Stimulated activated CD4-positive, alpha-beta T cell treated with anti-CD3 and anti-CD28 coated beads, Interleukin-15, amount 100 ng/mL, for 48 hours (primary cell): ENCODE data around the gene KCTD2.
"Not testable (repeated sequence)": the region's sequence is repeated elsewhere in the genome, so short reads cannot be mapped to it uniquely, and the experiment has no call there.

Experiments used
- DNase-seq, 2 donors: peaks; one replicate each; pipeline ENCODE4 v3.0.0-alpha.2; 2020; ENCODE audit warnings: low read depth in 2 of 2

The KCTD2 gene, protein sequence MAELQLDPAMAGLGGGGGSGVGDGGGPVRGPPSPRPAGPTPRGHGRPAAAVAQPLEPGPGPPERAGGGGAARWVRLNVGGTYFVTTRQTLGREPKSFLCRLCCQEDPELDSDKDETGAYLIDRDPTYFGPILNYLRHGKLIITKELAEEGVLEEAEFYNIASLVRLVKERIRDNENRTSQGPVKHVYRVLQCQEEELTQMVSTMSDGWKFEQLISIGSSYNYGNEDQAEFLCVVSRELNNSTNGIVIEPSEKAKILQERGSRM

DNA sequence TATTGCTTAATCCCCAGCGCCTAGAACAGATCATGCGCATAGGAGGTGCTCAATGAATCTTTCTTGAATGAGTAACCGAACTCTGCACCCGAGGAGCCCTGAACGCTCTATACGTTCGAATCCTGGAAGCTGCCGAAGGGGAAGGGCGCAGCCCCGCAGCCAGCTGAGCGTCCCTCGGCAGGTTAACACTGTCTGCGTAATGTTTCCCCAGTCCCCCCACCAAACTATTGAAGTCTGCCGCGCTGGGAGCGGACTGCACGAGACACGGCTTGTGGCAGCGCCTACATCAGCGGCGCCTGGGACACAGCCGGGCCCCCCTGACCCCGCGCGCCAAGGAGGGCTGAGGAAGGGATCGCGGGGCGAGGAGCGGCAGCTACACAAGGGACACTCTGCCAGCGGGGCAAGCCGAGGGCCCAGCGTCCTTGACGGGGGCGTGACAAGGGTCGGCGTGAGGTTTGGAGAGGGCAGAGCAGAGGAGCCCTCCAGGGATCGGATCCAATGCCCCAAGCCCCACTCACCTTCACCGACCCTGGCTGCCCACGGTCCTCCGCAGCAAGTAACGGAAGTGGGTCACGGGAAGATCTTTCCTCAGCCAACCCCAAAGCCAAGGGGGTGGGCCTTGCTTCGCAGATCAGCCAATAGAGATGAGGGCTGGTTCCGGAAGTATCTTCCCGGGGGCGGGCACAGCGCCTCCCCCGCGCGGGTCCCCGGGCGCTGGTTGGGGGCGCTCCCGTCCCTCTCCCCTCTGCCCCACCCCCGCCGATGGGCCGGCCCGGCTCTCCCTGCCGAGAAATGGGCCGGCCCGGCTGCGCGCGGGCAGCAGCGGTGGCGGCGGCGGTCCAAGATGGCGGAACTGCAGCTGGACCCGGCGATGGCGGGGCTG is at the start of gene KCTD2, which contains the start of gene ATP5PD:
TSS of gene KCTD2 (plus strand) at position 819 of the 883 bp plus-strand sequence. CDS start at position 845, 26 bp downstream.
TSS of gene ATP5PD (minus strand) at position 563 of the 883 bp plus-strand sequence. CDS start 4,319 bp downstream, outside the sequence.
- peak; percentile 90 to 94 for DNase-seq

DNA sequence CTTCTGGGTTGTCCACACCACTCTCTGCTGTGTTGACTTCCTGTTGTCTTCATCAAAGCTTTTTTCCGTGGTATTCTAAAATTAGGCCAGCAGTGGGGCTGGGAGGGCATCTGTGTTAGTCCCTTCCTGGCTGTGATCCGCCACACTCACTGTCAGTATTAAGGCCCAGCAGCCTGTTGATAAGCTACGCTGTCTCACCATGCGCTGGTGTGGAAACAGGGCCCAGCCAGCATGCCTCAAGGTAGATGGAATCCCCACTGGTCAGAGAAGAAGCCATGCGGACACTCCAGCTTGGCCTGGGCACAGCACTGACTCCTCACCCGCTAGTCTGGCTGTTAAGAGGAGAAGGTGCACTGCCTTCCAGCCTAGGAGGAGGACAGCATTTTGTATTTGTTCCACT is 48.2 kb upstream of the KCTD2 start:
- DNase-seq, result no peak

DNA sequence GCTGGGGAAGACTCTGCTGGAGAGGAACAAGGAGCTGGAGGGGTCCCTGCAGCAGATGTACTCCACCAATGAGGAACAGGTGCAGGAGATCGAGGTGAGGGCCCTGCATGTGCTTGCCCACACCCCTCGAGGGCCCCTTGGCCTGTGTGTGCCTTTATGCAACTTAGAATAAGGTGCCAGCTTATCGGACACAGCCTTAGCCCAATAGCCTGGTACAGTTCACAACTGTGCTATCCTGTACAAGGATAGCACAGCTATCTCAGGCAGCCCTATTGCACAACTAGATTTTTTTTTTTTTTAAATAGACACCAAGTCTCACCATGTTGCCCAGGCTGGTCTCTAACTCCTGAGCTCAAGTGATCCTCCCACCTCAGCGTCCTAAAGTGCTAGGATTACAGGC is 47.5 kb upstream of the KCTD2 start:
- no peak for DNase-seq

DNA sequence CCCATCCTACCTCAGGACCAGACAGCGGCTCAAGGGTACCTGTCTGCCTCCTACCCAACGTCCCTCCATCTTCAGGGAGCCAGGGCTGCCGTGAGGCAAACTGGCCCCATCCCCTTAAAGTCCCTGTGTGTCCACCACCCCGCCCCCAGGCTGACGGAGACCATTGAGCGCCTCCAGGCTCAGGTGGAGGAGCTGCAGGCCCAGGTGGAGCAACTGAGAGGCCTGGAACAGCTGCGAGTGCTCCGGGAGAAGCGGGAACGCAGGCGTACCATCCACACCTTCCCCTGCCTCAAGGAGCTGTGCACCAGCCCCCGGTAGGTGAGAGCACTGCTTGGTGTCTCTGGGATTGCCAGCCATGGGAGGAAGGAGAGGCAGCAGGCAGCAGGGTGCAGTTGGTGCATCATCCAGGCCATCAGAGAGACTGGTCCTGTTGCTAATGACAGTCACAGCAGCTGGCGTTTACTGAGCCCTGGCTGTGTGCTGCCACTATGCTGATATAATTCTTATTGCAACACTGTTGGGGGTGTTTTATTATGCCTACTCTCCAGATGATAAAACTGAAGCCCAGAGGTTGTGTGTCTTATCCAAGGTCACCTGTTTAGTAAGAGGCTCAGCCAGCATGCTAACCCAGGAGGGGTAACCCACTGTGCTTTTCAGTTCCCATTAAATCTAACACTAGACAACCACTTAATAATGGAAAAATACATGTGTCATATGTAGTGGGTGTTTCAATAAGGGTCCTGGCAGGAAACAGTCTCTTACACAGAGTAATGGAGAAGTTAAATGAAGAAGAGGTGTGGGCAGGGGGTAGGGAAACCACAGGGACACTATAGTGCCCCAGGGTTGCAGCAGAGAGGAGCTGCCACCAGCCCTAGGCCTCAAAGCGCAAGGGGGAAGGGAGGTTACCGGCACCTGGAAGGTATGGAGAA is 44.8 kb upstream of the KCTD2 start:
- no peak for DNase-seq

DNA sequence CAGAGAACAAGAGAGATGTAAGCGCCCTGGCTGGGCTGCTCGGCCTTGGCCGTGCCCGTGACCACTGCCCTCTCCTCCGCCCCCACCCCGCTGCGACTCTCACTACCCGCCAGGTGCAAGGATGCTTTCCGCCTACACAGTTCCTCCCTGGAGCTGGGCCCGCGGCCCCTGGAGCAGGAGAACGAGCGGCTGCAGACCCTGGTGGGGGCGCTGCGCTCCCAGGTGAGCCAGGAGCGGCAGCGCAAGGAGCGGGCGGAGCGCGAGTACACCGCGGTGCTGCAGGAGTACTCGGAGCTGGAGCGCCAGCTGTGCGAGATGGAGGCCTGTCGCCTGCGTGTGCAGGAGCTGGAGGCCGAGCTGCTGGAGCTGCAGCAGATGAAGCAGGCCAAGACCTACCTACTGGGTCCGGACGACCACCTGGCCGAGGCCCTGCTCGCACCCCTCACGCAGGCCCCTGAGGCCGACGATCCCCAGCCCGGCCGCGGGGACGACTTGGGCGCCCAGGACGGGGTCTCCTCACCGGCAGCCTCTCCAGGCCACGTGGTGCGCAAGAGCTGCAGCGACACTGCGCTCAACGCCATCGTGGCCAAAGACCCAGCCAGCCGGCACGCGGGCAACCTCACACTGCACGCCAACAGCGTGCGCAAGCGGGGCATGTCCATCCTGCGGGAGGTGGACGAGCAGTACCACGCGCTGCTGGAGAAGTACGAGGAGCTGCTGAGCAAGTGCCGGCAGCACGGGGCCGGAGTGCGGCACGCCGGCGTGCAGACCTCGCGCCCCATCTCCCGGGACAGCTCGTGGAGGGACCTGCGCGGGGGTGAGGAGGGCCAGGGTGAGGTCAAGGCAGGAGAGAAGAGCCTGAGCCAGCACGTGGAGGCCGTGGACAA is 43.7 kb upstream of the KCTD2 start:
- no peak for DNase-seq

DNA sequence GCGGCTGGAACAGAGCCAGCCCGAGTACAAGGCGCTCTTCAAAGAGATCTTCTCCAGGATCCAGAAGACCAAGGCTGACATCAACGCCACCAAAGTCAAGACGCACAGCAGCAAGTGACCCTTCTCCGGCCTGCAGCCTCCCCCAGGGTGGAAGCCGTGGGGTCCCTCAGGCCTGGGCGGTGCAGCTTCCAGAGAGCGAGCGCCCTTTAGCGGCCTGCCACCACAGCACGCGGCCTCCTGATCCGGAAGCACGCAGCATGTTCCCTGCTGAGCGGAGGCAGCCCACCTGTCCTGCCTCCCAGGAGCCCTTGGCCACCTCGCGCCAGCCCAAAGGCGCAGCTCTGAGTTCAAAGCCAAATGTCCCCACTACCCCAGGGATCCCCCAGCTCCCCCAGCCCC is 43.1 kb upstream of the KCTD2 start:
- DNase-seq, result no peak

DNA sequence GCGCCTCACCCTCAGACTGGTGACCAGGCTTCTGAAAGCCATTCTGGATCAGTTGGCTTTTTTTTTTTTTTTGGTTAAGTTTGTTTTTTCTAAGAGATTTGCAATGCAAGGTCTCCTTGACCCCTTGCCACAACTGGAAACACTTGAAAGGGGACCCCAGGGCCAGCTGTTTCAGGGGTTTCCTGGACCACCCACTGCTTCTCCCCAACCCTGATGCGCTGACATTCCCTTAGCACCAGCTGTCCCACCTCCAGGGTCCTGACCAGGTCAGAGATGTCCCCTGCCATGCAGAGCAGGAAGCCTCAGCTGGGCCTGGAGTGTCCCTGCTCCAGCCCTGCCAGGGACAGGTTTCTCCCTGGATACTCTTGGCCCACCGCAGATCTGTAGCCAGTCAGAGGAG is 42.7 kb upstream of the KCTD2 start:
- no peak for DNase-seq

DNA sequence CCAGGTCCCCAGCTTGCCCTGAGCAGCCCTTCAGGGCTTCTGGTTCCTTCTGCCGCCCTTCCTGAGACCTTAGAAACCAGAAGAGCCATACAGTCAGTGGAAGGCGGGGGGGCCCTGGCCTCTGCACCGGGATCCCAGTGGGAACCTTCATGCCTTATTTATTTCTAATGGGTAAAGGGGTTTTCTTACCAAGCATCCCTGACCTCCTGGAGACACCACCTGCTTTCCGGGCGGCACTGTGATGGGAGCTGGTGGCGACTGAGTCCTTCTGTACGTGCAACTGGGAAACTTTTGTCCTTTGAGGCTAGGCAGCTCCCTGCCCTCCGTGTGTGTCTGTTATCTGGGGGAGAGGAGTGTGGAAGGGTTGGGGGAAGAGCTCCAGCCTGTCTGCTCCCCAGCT is 41.7 kb upstream of the KCTD2 start:
- no peak for DNase-seq

DNA sequence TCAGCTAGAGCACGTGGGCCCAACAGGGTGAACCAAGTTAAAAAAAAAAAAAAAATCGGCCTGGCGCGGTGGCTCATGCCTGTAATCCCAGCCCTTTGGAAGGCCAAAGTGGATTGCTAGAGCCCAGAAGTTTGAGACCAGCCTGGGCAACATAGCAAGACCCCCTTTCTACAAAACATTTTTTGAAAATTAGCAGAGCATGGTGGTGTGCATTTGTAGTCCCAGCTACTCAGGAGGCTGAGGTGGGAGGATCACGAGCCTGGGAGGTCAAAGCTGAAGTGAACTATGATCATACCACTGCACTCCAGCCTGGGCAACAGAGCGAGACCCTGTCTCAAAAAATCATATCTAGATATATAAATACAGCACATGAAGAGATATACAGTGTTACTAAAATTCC is 40.9 kb upstream of the KCTD2 start:
- DNase-seq, result not testable (repeated sequence)

DNA sequence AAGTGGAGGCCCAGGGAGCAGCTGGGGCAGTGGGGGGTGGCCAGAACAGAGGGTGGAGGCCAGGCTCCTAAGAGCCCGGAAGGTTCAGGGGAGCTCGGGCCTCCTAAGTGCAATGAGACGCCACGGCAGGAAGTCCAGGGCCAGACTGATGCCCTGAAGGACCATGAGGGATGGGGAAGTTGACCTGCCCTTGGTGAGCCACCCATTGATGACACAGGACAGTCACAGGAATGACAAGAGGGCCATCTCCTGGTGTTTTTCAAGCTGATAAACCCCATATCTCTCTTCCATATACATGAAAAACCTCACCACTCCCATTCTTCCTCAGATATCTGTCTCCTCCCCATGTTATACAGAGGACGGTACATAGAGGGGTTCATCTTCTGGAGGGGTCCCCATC is 40.4 kb upstream of the KCTD2 start:
- no peak for DNase-seq

DNA sequence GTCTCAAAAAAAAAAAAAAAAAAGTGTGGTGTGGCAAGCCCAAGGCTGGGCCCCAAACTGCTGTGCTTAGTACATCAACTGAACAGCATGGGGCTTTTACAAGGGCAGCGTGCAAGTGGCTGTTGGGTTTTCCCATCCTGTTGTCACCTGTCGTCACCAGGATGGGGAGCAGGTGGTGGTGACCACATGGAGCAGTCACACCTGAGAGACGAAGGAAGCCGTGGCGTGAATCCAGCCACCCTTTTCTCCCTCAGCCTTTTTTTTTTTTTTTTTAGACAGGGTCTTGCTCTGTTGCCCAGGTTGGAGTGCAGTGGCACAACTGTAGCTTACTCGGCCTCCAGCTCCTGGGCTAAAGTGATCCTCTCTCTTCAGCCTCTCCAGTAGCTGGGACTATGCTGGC is 38.7 kb upstream of the KCTD2 start:
- no peak for DNase-seq

DNA sequence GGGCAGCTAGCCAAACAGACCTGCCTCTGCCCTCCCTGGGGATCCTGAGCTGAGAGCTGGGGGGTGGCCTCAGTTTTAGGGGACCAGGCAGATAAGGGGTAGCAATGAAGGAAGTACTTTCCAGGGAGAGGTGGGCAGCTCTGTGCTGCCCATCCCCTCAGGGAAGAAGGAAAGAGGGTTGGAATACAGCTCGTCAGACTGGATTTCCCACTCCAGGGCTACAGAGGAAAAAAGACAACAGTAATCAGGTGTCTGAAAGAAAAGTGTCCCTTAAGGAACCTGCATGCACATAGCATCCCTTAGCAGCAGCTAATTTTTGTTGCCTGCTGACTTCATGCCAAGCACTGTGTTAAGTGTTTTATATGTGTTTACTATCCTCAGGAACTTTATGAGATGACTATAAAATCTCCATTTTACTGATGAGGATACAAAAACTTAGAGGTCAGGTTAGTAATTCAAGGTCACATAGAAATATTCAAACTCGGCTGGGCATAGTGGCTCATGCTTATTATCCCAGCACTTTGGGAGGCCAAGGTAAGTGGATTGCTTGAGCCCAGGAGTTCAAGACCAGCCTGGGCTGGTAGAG is 37.8 kb upstream of the KCTD2 start:
- DNase-seq, result no peak

DNA sequence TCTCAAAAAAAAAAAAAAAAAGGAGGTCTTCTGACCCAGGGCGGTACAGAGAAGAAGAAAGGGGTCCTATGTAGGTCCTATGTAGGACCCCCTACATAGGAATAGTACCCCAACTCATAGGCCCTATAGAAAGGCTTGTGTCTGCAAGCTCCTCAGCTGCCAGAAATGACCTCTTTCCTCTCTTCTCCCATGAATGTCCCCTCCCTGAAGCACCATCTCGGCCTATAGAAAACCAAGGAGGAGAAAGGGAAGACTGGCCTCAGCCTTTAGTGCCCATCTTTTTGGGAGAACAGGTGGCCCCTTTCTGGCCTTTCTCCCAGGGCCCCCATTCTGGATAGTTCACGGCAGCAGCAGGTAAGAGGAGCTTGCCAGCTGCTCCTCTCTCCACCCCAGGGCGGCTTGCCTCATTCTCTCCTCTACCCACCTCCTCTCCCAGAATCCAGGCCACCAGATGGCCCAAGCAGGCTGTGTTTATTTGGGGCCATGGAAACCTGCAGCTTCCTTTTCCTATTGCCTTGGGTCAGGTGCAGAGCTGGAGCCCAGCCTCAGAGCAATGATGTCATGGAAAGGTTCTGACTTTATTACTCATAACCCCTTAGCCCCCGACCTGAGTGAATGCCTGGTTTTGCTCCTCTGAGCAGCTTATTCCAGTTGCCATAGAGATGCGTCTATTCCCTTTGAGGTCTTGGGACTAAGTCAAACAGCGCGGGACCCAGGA is 36.2 kb upstream of the KCTD2 start:
- DNase-seq, result no peak

DNA sequence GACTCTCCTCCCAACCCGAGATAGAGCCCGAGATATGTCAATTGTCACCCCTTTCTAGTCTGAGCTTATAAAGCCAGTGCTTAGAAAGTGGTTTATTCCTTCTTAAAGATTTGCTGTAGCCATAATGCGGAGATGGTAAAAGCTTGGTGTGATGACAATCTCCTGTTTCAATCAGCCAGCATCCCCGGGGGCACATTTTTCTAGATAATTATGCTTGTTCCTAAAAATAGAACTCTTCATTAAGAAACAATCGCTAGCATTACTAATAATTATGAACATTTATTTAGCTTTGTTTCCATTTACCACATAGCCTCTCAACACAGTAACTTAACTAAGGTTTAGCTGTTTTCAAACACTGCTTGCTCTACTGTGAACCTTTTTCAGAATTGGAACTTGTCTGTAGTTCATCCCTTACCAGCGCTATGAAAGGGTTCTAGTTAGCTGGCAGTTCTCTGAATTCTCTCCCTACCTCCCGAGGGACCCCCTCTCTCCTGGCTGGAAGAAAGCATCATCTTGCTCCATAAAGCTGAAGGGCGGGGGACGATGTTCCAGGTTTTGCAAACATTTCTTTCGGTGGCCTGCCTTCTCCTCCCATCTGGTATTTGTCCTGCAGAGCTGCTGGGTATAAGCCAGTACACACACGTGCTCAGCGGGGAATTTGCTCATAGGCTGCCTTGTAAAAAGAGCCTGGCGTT is 35.5 kb upstream of the KCTD2 start:
- no peak for DNase-seq

DNA sequence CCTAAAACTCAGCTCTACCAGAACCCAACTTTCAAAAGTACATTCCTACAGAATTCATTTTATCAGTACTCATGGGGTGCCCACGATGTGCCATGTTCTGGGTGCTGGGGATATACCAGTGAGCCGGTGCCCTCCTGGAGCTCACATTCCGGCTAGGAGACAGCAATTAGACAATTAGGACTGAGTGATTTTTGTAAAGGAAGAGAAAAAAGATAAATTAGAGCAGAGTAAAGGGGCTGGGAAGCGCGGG is 35.0 kb upstream of the KCTD2 start:
- no peak for DNase-seq

DNA sequence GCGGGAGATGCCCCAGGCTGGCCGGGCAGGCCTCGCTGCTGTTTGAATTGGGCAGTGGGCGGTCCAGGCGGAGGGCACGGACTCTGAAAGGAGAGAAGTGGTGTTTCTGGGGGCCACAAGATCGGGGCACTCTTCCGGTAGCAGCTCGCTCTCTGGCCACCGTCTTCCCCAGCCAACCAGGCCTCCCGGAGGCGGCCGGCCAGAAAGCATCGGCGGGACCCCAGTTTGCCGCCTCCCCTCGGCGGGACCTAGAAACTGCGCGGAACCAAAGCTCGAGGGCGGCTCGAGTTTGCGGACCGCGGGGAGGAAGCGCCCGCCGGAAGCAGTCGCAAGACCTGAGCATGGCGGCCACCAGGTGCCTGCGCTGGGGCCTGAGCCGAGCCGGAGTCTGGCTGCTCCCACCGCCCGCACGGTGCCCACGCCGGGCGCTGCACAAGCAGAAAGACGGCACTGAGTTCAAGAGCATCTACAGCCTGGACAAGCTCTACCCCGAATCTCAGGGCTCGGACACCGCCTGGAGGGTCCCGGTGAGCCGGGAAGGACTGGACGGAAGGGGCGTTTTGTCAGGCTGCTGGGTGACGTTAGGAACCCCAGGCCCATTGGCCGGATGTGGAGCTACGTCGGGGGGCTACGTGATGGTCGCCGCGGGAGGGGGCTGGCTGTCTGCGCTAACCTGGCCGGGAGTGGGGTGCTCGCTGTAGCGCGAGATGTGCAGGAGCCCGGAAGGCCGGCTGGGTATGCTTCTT is 34.5 kb upstream of the KCTD2 start, which contains the start of gene MRPL58:
TSS of gene MRPL58 (plus strand) at position 325 of the 746 bp plus-strand sequence. CDS start at position 342, 17 bp downstream.
- DNase-seq, result peak; percentile 70 to 80

DNA sequence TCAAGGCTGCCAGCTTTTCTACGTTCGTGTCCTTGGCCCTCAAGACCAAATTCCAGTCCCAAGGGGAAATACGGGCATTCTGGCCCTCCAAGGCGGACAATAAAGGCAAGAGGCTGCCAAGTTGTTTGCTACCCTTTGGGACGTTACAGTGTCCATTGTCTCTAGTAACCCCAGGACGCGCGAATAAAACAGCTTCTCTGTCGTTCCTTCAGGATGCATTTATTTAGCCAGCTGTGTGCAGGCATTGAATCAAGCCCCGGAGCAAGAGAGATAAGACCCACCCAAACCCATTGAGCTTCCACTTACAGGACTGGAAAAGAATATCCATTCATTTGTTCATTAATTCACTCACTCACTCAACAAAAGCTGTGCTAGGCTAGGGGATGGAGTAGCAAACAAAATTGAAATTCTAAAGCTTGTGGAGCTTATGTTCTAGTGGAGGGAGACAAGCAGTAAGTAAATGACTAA is 33.9 kb upstream of the KCTD2 start:
- no peak for DNase-seq

DNA sequence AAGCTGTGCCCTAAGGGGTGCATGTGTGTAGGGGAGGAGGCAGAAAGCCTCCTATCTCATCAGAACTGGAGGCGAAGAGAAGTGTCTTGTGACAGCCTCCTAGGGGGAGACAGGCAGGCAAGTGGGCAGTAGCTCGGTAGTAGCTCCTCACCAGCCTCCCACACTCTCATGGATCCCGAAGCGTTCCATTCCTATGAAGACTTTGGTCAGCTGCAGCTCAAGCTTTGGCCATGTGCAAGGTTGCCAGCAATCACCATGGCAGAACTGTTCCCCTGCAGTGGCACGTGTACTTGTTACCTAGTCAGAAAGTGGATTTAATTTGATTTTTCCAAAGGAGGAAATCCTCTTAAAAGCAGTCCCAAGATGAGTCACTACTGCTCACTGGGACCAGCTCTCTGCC is 27.9 kb upstream of the KCTD2 start:
- DNase-seq, result no peak

DNA sequence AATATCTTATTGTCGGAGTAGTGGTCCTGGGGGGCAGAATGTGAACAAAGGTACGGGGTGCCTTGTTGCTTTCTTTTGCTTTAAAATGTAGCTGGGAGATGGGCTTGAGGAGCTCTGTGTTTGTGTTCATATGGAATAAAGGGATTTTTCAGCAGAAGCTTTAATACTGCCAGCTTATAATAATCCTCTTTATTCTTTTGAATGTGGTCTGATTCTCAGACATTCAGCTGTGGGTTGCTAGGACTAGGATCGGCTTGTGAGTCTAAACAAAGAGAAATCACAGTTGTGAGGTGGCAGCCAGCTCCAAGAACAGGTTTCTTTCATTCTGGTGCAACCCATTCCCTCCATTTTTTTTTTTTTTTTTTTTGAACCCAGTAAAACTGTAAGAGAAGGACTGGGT is 27.3 kb upstream of the KCTD2 start:
- no peak for DNase-seq
